ENCODE data around the gene CMIP.

CMIP gene

GRCh38 chr16:81600275-81600674 is 155.7 kb downstream of the CMIP start:
- in situ Hi-C loops (cut with HindIII; ENCODE audit: low sequenced_read_pairs) = no loop called here
- TF ChIP-seq CTCF (IDR thresholded peaks at IDR 0.05; ENCODE audit: low read depth, low read length) = no peak
- no peak overlapping the region for H3K4me3 ChIP-seq (ENCODE audit: low read depth, low read length)
- peak; percentile 39 for DNase-seq (ENCODE audit: low read depth, low spot score)

GRCh38 chr16:81601008-81601428 is 156.4 kb downstream of the CMIP start:
- in situ Hi-C loops (cut with HindIII; ENCODE audit: low sequenced_read_pairs) = no loop called here
- no peak overlapping the region for H3K4me3 ChIP-seq (ENCODE audit: low read depth, low read length)
- DNase-seq (ENCODE audit: low read depth, low spot score) = peak; percentile 68
- no peak for TF ChIP-seq CTCF (IDR thresholded peaks at IDR 0.05; ENCODE audit: low read depth, low read length)

DNA sequence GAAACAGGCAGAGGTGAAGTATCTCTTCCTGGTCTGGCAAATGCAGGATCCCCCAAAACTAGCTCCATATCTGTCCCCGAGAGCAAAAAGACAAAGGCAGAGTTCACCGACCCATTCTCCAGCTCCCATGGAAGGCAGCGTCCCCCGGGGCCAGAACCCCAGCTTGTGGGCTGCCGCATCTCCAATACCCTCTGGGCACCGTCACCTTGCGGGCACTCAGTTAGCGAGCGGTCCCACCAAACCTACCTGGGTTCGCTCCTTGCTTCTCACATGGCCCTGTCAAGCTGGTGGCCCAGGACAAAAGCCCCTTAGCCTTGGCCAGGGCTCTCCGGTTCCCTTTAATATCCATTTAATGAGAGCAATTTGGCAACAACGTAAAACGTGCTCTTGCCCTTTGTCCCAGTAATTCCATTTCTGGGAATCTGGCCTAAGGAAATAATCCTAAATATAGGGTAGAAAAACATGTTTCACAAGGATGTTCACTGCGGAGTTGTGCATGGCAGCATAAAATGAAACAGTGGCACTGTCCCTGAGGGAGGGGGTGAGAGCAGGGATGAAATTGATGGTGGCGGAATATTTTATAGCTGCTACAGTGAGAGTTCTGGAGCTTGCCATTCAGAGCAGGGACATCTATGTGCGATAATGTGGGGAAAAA is 157.1 kb downstream of the CMIP start:
- peak; percentile 28 for DNase-seq (ENCODE audit: low read depth, low spot score)
- TF ChIP-seq CTCF (IDR thresholded peaks at IDR 0.05; ENCODE audit: low read depth, low read length) = no peak
- in situ Hi-C loops (cut with HindIII; ENCODE audit: low sequenced_read_pairs) = no loop called here

DNA sequence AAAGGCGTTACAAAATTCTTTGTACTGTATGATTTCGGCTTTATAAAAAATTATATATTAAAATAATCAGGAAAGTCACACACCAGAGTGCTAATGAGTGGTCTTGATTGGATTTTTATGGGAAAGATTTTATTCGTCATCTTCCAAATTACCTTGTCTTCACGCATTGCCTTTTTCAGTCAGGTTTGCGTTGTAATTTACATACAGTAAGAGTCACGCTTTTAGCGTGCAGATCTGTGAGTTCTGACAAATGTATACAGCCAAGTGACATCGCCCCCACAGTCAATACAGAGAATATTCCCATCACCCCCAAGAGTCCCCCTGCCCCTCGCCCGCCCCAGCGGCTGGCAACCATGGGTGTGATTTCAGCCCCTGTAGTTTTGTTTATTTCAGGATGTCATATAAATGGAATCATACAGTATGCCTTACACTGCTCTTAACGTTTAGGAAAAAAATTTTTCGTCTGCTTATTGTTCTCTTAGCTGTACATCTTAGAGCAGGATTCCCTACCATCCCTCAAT is 157.7 kb downstream of the CMIP start:
- TF ChIP-seq CTCF (IDR thresholded peaks at IDR 0.05; ENCODE audit: low read depth, low read length) = no peak
- no peak overlapping the region for H3K4me3 ChIP-seq (ENCODE audit: low read depth, low read length)
- in situ Hi-C loops (cut with HindIII; ENCODE audit: low sequenced_read_pairs) = no loop called here
- DNase-seq (ENCODE audit: low read depth, low spot score) = no peak

More for the DNA sequence above, 157.1 kb downstream of the CMIP start:
- H3K4me3 ChIP-seq (ENCODE audit: low read depth, low read length) = no peak overlapping the region

GRCh38 chr16:81602792-81603191 is 158.2 kb downstream of the CMIP start:
- in situ Hi-C loops (cut with HindIII; ENCODE audit: low sequenced_read_pairs) = no loop called here
- DNase-seq (ENCODE audit: low read depth, low spot score) = no peak
- no peak for TF ChIP-seq CTCF (IDR thresholded peaks at IDR 0.05; ENCODE audit: low read depth, low read length)
- no peak overlapping the region for H3K4me3 ChIP-seq (ENCODE audit: low read depth, low read length)

DNA sequence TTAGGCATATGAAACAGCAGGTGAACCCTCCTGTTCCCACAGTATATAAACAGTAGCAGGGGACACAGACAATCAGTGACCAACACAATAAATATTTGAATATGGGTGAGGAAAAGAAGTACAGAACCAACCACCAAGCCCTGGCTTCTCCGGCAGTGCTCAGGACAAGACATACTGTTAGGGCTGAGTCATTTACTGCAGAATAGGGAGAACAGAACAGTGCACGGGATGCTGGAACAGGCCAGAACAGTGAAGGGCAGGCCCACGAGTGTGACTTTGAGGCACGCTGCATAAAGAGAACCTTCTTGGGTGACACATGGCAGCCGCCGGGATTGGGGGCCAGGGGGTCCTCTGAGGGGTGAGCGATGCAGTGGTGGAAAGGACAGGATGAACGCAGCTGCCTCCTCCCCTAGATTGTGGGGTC is 160.4 kb downstream of the CMIP start:
- peak; percentile 77 for DNase-seq (ENCODE audit: low read depth, low spot score)
- TF ChIP-seq CTCF (IDR thresholded peaks at IDR 0.05; ENCODE audit: low read depth, low read length) = no peak
- H3K4me3 ChIP-seq (ENCODE audit: low read depth, low read length) = no peak overlapping the region
- in situ Hi-C loops (cut with HindIII; ENCODE audit: low sequenced_read_pairs) = no loop called here
